ENCODE measurements around the gene MSI2.

MSI2 gene

DNA sequence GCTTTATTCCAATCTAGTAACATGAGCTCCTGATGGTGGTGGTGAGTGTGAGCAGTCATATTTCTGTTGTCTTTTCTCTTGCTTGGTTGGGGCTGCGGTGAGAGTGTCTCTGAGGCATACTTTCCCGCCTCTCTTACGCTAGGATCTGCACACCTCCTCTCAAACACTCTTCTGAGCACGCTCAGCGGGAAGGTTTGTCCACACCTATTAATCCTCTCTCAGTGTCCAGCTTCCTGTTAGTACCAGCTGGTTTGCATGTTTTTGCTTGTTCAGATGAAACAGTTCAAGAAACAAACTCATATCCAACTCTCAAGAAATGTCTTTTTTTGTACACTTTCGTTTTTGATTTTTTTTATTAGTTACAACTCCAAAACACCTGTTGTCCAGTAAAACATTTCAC lies 399.2 kb downstream of the MSI2 start:
- no peak for DNase-seq

GRCh38 chr17:57657211-57657610 lies 400.9 kb downstream of the MSI2 start:
- DNase-seq: no peak

DNA sequence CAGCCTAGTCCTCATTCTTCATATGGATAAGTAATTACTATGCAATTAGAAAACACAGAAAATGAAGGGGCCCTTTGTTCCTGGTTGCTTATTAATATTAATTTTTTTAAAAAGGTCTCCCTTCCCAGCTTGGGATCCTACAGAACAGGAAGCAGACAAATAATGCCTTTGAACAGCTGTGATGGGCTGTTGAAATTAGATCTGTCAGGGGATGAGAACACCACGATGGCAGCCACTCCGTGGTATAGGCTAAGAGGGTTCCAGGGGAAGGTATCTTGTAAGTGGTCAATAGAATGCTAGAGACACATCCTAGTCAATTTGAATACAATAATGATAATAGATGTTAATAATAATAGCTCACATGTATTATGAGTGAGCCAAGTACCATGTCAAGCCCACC lies 405.7 kb downstream of the MSI2 start:
- DNase-seq: no peak

DNA sequence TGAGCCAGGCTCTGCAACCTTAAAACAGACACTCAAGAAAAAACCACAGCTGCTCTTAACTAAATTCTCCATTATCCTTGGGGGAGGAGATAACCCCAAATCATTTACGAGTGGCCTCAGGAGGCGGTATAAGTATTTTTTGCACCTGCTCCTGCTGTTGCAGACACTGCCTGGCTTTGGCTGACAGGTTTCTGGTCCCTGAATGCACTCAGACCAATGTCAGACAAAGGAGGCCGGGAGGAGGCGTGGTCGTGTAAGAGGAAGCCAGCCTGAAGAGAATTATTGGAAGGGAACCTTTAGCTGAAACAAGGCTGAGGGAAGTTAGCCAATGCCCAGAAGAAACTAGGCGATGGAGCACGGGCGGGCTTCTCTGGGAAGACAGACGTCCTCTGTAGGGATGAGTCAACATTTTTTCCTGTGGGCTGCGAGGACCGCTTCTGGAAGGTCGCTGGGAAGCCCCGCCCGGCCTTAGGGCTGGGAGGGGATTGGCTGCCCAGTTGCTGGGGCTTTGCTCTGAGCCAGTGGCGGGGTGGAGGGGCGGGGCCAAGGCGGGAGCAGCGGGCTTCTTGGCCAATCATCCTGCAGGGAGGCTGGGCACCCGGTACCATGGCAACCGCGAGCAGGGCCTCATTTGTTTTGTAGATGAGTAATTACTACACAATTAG lies 406.5 kb downstream of the MSI2 start:
- no peak for DNase-seq

- no peak for DNase-seq
Observed at GRCh38 chr17:57663326-57664070, 407.2 kb downstream of the MSI2 start.

DNA sequence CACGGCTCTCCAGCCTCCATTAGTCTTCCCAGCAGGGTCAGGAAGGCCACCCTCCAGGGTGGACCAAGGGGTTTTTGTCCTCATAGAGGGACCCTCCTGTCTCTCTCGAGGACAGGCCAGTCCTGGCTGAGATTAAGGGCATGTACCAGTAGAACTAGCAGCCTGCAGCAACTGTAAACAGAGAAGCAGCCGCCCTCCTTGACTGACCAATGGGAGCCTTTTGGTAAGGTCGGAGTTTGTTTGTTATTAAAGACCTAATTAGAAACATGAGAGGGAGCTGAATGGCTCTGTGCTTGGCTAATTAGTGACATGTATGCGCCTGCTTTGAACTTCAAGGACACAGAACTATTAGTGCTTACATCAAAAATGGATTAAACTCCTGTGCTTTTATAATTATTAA lies 408.8 kb downstream of the MSI2 start:
- no peak for DNase-seq

DNA sequence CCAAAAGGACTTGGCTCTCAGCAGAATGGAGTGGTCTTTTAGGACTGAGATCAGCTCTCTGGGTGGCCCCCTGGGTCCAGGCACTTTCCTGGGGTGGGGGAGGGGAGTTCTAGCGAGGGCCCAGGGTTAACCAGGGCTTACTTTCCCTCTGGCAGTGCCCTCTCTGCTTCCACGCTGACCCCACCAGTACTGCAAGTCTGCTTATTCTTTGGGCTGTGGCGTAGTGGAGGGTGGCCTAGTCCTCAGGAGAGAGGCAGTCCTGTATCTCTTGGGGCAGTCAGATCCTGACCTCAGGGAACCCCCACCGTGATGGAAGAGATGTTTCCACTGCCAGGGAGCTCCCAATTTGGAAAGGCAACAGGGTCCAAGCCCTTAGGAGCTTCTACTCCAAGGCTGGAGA lies 409.4 kb downstream of the MSI2 start:
- no peak for DNase-seq

DNA sequence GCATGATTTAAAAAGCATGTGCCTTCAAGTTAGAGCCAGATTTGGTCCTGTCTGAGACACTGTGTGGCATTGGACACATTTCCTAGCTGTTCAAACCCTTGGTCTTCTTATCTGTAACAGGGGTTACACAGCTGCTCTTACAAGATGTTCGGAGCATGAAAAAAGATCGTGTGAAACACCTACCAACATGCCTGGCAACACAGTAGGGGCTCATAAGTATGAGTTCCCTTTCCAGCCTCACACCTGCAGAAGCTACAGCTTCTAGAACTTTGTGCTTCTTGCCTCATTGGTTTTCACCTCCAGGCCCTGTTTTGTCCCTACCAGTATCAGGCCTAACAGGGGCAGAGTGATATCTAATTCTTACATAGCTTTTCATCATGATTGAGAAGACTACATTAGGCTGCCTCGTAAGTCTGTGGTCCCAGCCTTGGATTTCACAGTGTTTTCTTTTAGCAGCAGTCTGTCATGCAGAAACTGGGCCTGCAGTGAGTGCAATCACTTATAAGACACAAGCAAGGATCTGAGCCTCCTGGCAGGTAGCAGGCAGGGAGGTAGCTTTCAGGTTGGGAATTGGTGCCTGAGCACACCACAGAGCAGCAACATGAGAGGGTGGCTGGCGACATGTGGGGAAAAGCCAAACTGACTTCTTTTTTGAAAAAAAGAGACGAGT lies 410.0 kb downstream of the MSI2 start:
- no peak for DNase-seq

- no peak for DNase-seq
Observed at GRCh38 chr17:57666946-57667345, 410.6 kb downstream of the MSI2 start.

DNA sequence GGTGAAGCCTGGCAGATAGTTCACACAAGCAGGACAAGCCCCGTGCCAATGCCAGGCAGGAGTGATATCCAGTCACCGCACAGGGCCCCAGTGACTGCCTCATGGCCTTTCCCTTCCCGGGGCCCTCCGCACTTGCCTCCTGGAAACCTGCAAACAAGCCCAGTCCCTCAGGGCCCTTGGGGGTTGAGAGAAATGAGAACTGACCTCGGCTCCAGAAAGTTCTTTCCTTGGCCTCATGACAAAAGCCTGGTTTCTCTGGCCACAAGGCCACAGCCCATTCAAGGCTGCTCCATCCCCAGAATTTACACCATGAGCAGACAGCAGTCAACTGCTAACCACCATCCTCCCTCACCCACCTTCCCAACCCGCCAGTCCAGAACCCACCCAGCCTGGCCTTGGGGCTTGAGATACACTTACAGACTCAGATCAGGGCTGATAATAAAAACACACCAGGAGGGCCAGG lies 411.2 kb downstream of the MSI2 start:
- no peak for DNase-seq

- no peak for DNase-seq
Observed at GRCh38 chr17:57668332-57668731, 412.0 kb downstream of the MSI2 start.

DNA sequence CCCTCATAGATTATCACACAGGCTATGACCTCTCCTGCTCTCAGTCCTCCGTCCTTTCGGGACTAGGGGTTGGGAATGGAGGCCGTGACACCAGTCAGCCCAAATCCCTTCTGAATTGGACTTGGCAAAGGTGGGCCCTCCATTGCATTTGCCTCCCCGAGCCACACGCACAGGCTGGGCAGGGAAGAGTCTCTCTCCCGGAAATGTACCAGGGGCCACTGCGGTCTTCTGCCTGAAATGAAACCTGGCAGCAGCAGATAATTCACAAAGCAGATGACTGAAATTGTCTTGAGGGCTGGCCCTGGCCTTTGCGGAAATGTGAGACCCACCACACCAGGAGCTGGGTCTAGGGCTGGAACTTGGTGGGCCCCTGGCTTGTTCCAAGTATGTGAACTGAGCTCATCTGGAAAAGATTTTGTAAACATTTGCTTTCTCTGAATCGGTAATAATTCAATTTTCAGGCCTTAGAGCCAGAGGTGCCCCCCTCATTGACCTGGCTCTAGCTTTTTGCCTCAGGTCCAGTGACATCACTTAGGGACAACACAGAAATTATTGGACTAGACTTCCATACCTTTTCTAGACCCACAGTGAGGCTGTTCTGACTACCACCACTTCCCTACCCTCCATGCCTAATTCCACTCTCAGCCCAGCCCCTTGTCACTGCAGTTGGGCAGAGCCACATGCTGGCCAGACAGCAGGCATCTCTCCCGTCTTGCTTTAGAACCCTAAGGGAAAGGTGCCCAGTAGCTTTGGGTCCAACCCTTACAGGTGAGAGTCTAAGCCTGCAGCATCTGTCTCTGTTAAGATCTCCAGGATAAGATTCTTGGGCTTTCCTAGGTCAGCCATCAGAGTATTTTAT lies 413.6 kb downstream of the MSI2 start:
- DNase-seq: no peak

DNA sequence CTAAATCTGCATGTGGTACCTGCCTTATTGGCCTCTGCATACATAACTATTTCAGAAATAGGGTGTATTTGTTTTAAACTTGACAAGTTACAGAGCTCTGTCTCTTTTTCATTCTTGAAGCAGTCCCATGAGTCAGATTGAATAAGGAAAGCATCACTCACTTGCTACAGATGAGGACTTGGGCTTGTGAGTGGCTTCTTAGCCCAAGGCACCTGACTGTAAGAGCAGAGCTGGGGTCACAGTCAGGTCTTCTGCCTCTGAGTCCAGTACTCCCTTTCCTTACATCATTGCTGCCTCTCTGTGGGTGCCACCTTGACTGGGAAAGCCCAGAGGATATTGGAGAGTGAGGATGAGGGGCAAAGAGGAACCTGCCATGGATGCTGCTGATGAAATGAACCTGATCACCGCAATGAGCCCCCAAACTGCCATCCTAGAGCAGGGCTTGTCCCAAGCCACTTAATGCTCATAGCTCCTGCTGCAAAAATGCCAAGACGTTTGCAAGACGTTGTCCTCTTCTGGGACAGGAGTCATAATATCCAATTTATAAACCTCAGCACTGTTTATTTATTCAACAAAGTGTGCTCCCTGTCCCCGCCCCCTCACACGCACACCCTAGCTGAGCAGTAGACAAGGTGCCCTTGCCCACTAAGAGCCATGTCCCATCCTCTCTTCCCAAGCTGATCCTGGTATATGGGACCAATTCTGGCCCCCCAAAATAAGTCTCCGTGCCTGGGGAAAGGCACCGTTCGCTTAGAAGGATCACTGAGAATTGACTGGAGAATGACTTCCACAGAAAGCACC lies 414.6 kb downstream of the MSI2 start:
- DNase-seq: no peak

DNA sequence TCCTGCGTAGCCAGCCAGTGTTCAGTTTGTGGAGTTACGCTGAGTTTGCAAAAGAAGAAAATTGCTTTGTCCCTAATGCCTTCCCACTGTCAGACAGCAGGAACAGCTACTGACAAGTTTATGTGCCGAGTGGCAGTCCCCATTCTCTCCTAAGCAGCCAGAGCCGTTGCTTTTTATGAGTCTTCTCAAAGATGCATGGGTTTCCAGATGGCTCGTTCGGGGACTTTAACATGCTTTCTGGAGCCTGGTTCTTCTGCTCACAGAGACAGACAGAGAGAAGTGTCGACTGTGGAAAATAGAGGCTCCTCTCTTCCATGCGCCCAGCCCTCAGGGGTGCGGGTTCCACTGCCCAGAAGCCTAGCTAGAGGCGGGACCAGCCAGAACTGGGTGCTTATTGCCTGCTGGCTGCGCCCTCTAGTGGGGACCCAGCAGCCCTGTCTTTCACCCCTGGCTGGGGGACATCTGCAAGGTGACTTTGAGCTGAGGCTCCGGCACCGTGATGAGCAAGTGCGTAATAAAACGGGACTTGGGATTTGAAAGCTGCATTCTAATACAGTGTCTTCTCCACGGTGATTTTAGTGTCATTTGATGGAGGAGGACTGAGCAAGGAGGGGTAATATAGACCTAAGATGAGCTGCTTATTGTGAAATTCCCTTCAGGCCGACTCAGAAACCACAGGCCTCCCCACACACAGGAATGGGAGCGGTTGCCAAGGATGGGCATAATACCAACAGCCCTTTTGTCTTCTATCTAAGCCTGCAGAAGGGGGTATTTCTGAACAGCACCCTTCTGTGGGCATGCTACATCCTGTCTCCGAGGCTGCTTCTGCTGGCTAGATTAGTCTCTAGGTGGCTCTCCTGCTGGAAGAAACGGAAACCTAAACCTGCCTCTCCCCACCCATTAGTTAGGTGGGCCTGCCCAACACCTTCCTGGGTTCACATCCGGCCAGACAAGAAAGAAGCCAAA lies 415.6 kb downstream of the MSI2 start:
- DNase-seq: no peak

- DNase-seq: no peak
Observed at GRCh38 chr17:57672971-57673370, 416.6 kb downstream of the MSI2 start.

GRCh38 chr17:57674894-57675293 lies 418.6 kb downstream of the MSI2 start:
- no peak for DNase-seq

DNA sequence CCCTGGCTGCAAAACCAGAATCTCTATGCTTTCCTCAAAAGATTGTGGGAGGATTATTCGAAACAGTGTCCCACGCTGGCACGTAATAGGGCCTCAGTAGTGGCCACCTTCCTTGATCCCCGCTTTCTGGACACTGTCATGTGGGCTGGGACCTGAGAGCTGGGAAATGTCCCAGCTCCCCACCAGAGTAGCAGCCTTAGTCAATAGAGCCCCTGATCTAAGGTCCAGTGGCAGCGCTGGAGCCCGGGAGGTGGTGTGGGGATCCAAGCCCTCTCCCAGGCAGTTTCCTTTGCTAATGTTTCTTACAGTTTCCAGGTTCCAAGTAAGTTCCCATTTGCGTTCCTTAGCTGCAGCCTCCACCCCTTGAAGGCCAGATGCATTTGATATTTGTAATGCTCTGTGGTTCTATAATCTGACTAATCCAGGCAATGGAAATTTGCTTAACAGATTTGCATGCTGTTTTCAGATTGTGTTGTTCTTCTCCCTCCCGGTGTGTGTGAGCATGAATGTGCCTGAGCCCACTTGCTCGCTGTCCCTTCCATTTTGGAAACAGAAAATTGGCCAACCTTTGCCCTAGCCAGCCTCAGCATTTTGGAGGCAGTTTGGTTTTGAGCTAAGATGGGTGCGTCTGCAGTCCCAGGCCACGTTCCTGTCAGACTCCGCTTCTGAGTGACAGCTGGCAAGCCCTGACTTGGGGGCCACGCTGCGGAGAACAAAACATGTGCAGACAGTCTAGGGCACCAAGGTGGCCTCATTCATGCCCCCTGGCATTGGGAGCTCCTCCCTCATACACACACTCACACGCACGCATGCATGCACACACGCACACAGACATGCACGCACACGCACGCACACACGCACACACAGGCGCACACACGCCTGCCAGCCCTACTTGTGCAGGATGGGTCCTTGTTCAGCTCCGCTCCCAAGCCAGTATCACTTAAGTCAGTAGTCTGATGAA lies 419.4 kb downstream of the MSI2 start:
- DNase-seq: no peak

DNA sequence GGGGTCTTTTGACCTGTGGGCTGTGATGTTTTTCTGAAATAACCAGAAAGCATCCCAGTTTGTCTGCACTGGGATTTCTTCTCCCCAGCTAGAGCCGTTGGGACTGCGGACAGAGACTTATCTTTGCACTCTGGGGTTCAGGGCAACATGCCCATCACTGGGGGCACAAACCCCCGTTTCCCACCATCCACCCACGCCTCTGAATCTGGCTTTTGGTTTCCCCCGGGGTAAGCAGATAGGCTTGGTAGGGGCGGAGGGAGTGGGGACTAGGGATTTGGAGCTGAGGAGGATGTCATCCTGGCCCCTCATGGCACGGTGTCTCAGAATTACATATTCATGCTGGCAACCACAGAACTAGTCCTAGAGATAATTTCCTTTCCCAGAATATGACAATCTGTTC lies 420.2 kb downstream of the MSI2 start:
- no peak for DNase-seq

DNA sequence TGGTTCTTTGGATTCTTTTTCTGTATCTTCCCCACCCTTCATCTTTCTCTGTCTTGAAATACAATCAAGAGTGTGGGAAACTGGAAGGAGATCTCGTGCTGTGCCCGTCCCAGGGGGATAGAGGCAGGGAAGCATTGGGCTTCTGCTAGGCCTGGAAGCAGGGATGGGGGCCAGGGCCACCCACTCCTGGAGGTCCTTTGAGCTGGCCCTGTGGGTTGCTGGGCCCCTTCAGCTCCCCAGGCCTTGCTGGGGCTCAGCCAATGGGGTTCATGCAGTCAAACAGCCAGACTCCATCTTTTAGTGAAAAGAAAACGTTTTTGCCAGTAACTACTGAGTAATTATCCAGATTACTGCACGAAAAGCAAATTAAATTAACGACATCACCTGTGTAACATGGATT lies 421.0 kb downstream of the MSI2 start:
- no peak for DNase-seq

DNA sequence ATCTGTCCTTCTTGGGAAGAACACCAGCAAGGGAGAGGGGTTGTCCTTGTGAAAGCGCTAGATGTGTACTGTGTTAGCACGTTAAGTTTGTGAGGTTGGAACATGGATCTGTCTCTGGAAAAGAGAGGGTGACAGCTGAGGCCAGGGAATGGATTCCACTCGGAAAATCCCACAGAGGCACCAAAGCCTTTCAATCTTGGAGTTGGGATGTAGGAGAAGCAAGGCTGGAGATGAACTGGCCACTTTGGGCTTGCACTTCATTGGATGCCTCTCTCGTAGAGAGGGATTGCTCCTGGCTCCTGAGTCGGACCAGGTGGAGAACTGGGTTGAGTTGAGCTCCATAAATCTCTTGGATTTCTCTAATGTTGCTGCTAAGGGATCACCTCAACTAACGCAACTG lies 421.5 kb downstream of the MSI2 start:
- DNase-seq: no peak
